ENCODE results near the gene SEPTIN1.

The SEPTIN1 gene

GRCh38 chr16:30358577-30358936 lies 23.8 kb downstream of the SEPTIN1 start:
- no peak overlapping the region for H3K4me3 Mint-ChIP-seq
- peaks cover 36% of the 10 kb centered on the region for H3K4me1 Mint-ChIP-seq
- H3K27ac Mint-ChIP-seq = no peak overlapping the region
- no peaks in the 10 kb centered on the region for H3K27me3 Mint-ChIP-seq
- H3K9me3 Mint-ChIP-seq = no peaks in the 10 kb centered on the region
- no peak for ATAC-seq
- DNase-seq = no peak

GRCh38 chr16:30357715-30358576 lies 24.4 kb downstream of the SEPTIN1 start:
- Mint-ChIP-seq H3K4me1 (peaks cover 42% of the 10 kb centered on the region), H3K27me3 (no peaks in the 10 kb centered on the region), H3K4me3 (no peak overlapping the region), H3K9me3 (no peaks in the 10 kb centered on the region), H3K27ac (no peak overlapping the region)
- no peak for ATAC-seq
- no peak for DNase-seq

- H3K9me3 Mint-ChIP-seq = no peaks in the 10 kb centered on the region
- DNase-seq (no peak), ATAC-seq (no peak)
- H3K4me1 Mint-ChIP-seq = peaks cover 49% of the 10 kb centered on the region
- peak overlapping the region; percentile 12 to 22 for H3K27ac Mint-ChIP-seq
- no peak overlapping the region for H3K4me3 Mint-ChIP-seq
- H3K27me3 Mint-ChIP-seq = no peaks in the 10 kb centered on the region
Measured at GRCh38 chr16:30357085-30357714, 25.2 kb downstream of the SEPTIN1 start.

GRCh38 chr16:30356401-30357084 lies 25.8 kb downstream of the SEPTIN1 start:
- Mint-ChIP-seq H3K4me3 (peak overlapping the region; percentile 89 to 94), H3K27me3 (no peaks in the 10 kb centered on the region), H3K9me3 (no peaks in the 10 kb centered on the region), H3K27ac (no peak overlapping the region), H3K4me1 (peaks cover 56% of the 10 kb centered on the region)
- ATAC-seq (no peak), DNase-seq (no peak)

- ATAC-seq (no peak), DNase-seq (no peak)
- Mint-ChIP-seq H3K4me1 (peaks cover 62% of the 10 kb centered on the region), H3K4me3 (peak overlapping the region; percentile 89 to 94), H3K27ac (peak overlapping the region; percentile 92 to 99), H3K27me3 (no peaks in the 10 kb centered on the region), H3K9me3 (no peaks in the 10 kb centered on the region)
Measured at GRCh38 chr16:30355954-30356308, 26.4 kb downstream of the SEPTIN1 start.

- peak; percentile 77 for ATAC-seq
- Mint-ChIP-seq H3K27me3 (no peaks in the 10 kb centered on the region), H3K4me3 (peak within 1 kb of the TSS; percentile 89 to 94), H3K9me3 (no peaks in the 10 kb centered on the region), H3K4me1 (peaks cover 68% of the 10 kb centered on the region), H3K27ac (peak within 1 kb of the TSS; percentile 93 to 99)
- peak; percentile 71 to 86 for DNase-seq
Measured at GRCh38 chr16:30355144-30355953, 27.0 kb downstream of the SEPTIN1 start, which contains the start of gene CD2BP2. CD2BP2 (minus strand) TSS chr16:30355308; CDS start chr16:30354681, 627 bp downstream.

- Mint-ChIP-seq H3K27ac (peak overlapping the region; percentile 93 to 99), H3K27me3 (no peaks in the 10 kb centered on the region), H3K4me1 (peaks cover 75% of the 10 kb centered on the region), H3K9me3 (no peaks in the 10 kb centered on the region), H3K4me3 (peak overlapping the region; percentile 89 to 94)
- DNase-seq (no peak), ATAC-seq (peak; percentile 41)
Measured at GRCh38 chr16:30354423-30355143, 27.8 kb downstream of the SEPTIN1 start.

- no peak for ATAC-seq
- DNase-seq = no peak
- peaks cover 82% of the 10 kb centered on the region for H3K4me1 Mint-ChIP-seq
- no peaks in the 10 kb centered on the region for H3K27me3 Mint-ChIP-seq
- no peaks in the 10 kb centered on the region for H3K9me3 Mint-ChIP-seq
- peak overlapping the region; percentile 89 to 94 for H3K4me3 Mint-ChIP-seq
- H3K27ac Mint-ChIP-seq = peak overlapping the region in 1 of 2 donors; percentile 86
Measured at GRCh38 chr16:30353438-30354129, 28.8 kb downstream of the SEPTIN1 start.

- DNase-seq (no peak), ATAC-seq (no peak)
- H3K27ac Mint-ChIP-seq = no peak overlapping the region
- H3K4me1 Mint-ChIP-seq = peaks cover 82% of the 10 kb centered on the region
- no peaks in the 10 kb centered on the region for H3K27me3 Mint-ChIP-seq
- no peak overlapping the region for H3K4me3 Mint-ChIP-seq
- no peaks in the 10 kb centered on the region for H3K9me3 Mint-ChIP-seq
Measured at GRCh38 chr16:30352488-30353401, 29.6 kb downstream of the SEPTIN1 start.

GRCh38 chr16:30351586-30352419 lies 30.6 kb downstream of the SEPTIN1 start:
- H3K27ac Mint-ChIP-seq = peak overlapping the region in 1 of 2 donors; percentile 47
- H3K27me3 Mint-ChIP-seq = no peaks in the 10 kb centered on the region
- peak overlapping the region in 1 of 2 donors; percentile 12 for H3K4me3 Mint-ChIP-seq
- DNase-seq = no peak
- ATAC-seq = no peak
- peaks cover 76% of the 10 kb centered on the region for H3K4me1 Mint-ChIP-seq
- H3K9me3 Mint-ChIP-seq = no peaks in the 10 kb centered on the region

- DNase-seq = no peak
- H3K9me3 Mint-ChIP-seq = no peaks in the 10 kb centered on the region
- peaks cover 68% of the 10 kb centered on the region for H3K4me1 Mint-ChIP-seq
- H3K4me3 Mint-ChIP-seq = peak overlapping the region; percentile 10 to 25
- ATAC-seq = no peak
- no peaks in the 10 kb centered on the region for H3K27me3 Mint-ChIP-seq
- peak overlapping the region; percentile 79 to 90 for H3K27ac Mint-ChIP-seq
Measured at GRCh38 chr16:30351001-30351441, 31.3 kb downstream of the SEPTIN1 start.

GRCh38 chr16:30350134-30350871 lies 32.1 kb downstream of the SEPTIN1 start:
- DNase-seq (peak; percentile 39 to 77), ATAC-seq (peak; percentile 88)
- Mint-ChIP-seq H3K4me1 (peaks cover 61% of the 10 kb centered on the region), H3K27ac (peak overlapping the region; percentile 90 to 95), H3K4me3 (peak overlapping the region; percentile 10 to 25), H3K27me3 (no peaks in the 10 kb centered on the region), H3K9me3 (no peaks in the 10 kb centered on the region)
